Body of pancreas (tissue), 4 donors: ENCODE measurements around the gene GALNT14. TPM values are rescaled to one million over a fixed set of nuclear protein-coding genes. Genes with fewer than 3 reads are reported as not detected.

Experiments used
- ATAC-seq: fragments of 150-250 bp; one replicate; pipeline ENCODE4 v1.9.1; 2016
- DNase-seq, 4 donors: peaks; one replicate each; pipeline ENCODE4 v3.0.0-alpha.2; 2019
- H3K27ac ChIP-seq, 4 donors: fragments of 200-600 bp; sonication (generic); 1 replicate in 3 of 4; 2 replicates in 1 of 4; pipeline versions ENCODE4 v1.5.1 to v1.6.1; 2016 to 2019; ENCODE audit warnings: mild to moderate bottlenecking in 1 of 4, mixed read lengths in 1 of 4, moderate library complexity in 1 of 4
- H3K27me3 ChIP-seq, 2 donors: fragments of 200-600 bp; sonication (generic); one replicate each; pipeline ENCODE4 v1.6.0; 2016; ENCODE audit warnings: mild to moderate bottlenecking in 1 of 2
- H3K36me3 ChIP-seq, 2 donors: fragments of 200-600 bp; sonication (generic); replicated peaks in 1 of 2; 2 replicates each; pipeline ENCODE4 v1.5.1; 2016; ENCODE audit warnings: low read depth in 2 of 2; ENCODE audit not compliant: insufficient read depth in 1 of 2
- H3K4me1 ChIP-seq: fragments of 200-600 bp; sonication (generic); one replicate; pipeline ENCODE4 v1.6.0; 2016
- H3K4me3 ChIP-seq, 2 donors: fragments of 200-600 bp; sonication (generic); 1 replicate in 1 of 2; 2 replicates in 1 of 2; pipeline ENCODE4 v1.5.1; 2016 to 2019
- H3K9me3 ChIP-seq, 3 donors: fragments of 200-600 bp; sonication (generic); 1 replicate in 2 of 3; 2 replicates in 1 of 3; pipeline ENCODE4 v1.5.1; 2016
- CTCF ChIP-seq, 7 experiments: fragments of 450-650 bp in 4 of 7; fragments of 200-600 bp in 3 of 7; sonication (generic) in 3 of 7; IDR thresholded peaks; one replicate each; pipeline ENCODE4 v1.5.1; 2016 to 2019; ENCODE audit warnings: antibody characterized with exemption in 7 of 7
- POLR2A ChIP-seq, 3 donors: fragments of 450-650 bp; IDR thresholded peaks; one replicate each; pipeline ENCODE4 v1.6.1; 2016; ENCODE audit warnings: antibody characterized with exemption in 3 of 3, mild to moderate bottlenecking in 2 of 3
- WGBS, 2 donors: methylation state at CpG; one replicate each; pipeline ENCODE4 v1.1.5; 2017; 5-methylcytosine and 5-hydroxymethylcytosine counted together
- intact Hi-C: fragments of 100-400 bp; cut with DNase I; formaldehyde crosslinking; loops from one replicate; pipeline ENCODE4 v1.15.1; 2023
- total RNA-seq, 2 donors: library from RNA; depleted of rRNA; stranded (reverse); fragments of >200 nt; gene quantifications; one replicate each; pipeline ENCODE4 v1.1.0, GENCODE V29; 2016

The GALNT14 gene
- total RNA-seq, 2 donors from 2014 or later, result 2.6 to 6.7 TPM

DNA sequence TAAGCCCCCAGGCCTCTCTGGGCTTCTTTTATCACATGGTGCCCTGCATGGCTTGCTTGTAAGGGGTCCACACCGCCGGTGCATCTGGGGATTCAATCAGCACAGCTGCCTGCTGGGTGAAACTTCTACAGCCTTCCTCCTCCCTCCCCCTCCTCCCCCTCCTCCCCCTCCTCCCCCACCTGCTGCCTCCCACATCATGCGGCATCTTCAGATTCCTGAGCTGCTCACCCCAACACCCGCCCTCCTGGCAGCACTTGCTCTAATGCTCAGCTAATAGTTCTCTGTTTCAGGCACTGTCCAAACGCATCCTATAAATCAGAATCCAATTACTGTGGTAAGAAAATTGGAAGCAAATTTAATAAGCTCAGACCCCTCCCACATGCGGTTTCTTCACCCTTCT is 150.7 kb downstream of the GALNT14 start:
- Histone ChIP-seq H3K4me1 (no peaks in the 10 kb centered on the region), H3K36me3 (no peaks in the 10 kb centered on the region), H3K27ac (no peak overlapping the region), H3K4me3 (no peak overlapping the region), H3K9me3 (no peaks in the 10 kb centered on the region), H3K27me3 (no peaks in the 10 kb centered on the region)
- no peak for ATAC-seq
- no peak for DNase-seq
- no peak for TF ChIP-seq POLR2A (IDR thresholded peaks at IDR 0.05)
- no peak for TF ChIP-seq CTCF (IDR thresholded peaks at IDR 0.05)
- intact Hi-C loops, result no loop called here
- 71 to 75% methylated on average over 6 of the region's 6 CpGs for WGBS, 2 donors

DNA sequence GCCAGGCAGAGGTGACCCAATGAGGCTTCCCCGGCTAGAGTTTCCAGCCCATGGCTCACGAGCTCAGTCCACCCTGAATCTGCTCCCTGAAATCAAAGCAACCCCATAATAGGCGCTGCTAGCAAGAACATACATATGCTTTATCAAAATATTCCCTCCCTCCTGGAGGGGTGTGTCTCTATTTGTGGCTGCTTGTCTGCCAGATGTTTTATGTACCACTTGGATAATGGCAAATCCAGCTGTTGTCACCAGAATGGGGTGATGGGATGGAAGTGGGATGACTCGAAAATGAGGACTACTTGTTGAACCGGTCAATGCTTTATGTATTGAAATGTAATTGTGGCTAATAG is 152.0 kb downstream of the GALNT14 start:
- H3K4me3 ChIP-seq, result no peak overlapping the region
- no peak for ATAC-seq
- H3K9me3 ChIP-seq, result no peaks in the 10 kb centered on the region
- intact Hi-C loops, result no loop called here
- no peaks in the 10 kb centered on the region for H3K27me3 ChIP-seq
- no peak for TF ChIP-seq POLR2A (IDR thresholded peaks at IDR 0.05)
- TF ChIP-seq CTCF (IDR thresholded peaks at IDR 0.05), result no peak
- no peak for DNase-seq
- no peaks in the 10 kb centered on the region for H3K36me3 ChIP-seq
- WGBS, 2 donors, result 73 to 75% methylated on average over 5 of the region's 5 CpGs
- no peaks in the 10 kb centered on the region for H3K4me1 ChIP-seq
- H3K27ac ChIP-seq, result no peak overlapping the region

- TF ChIP-seq CTCF (IDR thresholded peaks at IDR 0.05) (no peak), POLR2A (IDR thresholded peaks at IDR 0.05) (no peak)
- no peaks in the 10 kb centered on the region for H3K36me3 ChIP-seq
- H3K4me1 ChIP-seq, result no peaks in the 10 kb centered on the region
- H3K9me3 ChIP-seq, result no peaks in the 10 kb centered on the region
- ATAC-seq, result no peak
- H3K27ac ChIP-seq, result no peak overlapping the region
- H3K27me3 ChIP-seq, result no peaks in the 10 kb centered on the region
- WGBS, 2 donors, result 56 to 57% methylated on average over 8 to 9 of the region's 9 CpGs
- intact Hi-C loops, result no loop called here
- DNase-seq, result no peak
- no peak overlapping the region for H3K4me3 ChIP-seq
These were observed 152.6 kb downstream of the GALNT14 start for GRCh38 chr2:30985493-30986230.

- intact Hi-C loops, result no loop called here
- Histone ChIP-seq H3K27me3 (no peaks in the 10 kb centered on the region), H3K4me3 (no peak overlapping the region), H3K9me3 (no peaks in the 10 kb centered on the region), H3K27ac (no peak overlapping the region), H3K4me1 (no peaks in the 10 kb centered on the region), H3K36me3 (no peaks in the 10 kb centered on the region)
- ATAC-seq, result peak; percentile 24
- DNase-seq, result peak in 2 of 4 donors; percentile 10 to 28
- WGBS, 2 donors, result 38 to 59% methylated on average over 2 of the region's 2 CpGs
- TF ChIP-seq POLR2A (IDR thresholded peaks at IDR 0.05), result no peak
- no peak for TF ChIP-seq CTCF (IDR thresholded peaks at IDR 0.05)
These were observed 154.1 kb downstream of the GALNT14 start for GRCh38 chr2:30984148-30984547.

DNA sequence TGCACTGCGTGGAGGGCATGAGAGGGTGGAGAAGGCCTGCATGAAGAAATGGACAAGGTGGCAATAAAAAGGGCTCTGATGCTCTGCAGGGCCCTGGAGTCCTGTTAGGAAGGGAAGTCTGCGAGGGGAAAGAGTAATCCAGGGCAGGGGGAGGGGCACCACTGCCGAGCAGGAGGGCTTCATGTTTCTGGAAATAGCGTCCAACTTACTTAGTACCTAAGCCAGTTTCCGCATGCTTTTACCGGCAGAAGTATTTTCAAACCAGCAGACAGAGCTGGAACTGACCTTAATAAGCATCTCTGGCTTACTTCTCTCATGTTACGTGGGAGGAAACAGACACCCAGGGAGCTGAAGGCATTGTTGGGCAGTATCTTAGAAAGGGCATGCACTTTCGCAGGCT is 156.7 kb downstream of the GALNT14 start:
- intact Hi-C loops, result no loop called here
- Histone ChIP-seq H3K27me3 (no peaks in the 10 kb centered on the region), H3K4me1 (no peaks in the 10 kb centered on the region), H3K36me3 (no peaks in the 10 kb centered on the region), H3K4me3 (no peak overlapping the region), H3K27ac (no peak overlapping the region), H3K9me3 (no peaks in the 10 kb centered on the region)
- TF ChIP-seq CTCF (IDR thresholded peaks at IDR 0.05), result no peak
- TF ChIP-seq POLR2A (IDR thresholded peaks at IDR 0.05), result no peak
- 65 to 68% methylated on average over 8 of the region's 8 CpGs for WGBS, 2 donors
- ATAC-seq (no peak), DNase-seq (no peak)
